GM18498 (cell line): Measurements from ENCODE around the gene DBN1.
A peak's percentile ranks its signal among the peaks of the same experiment; 100 is the strongest.
"Not testable (repeated sequence)": the region's sequence is repeated elsewhere in the genome, so short reads cannot be mapped to it uniquely, and the experiment has no call there.

Experiments
- ATAC-seq: cut with Tn5 transposase; IDR thresholded peaks from one replicate; pipeline ENCODE4 v1.9.1; 2021; ENCODE audit warnings: mild to moderate bottlenecking, moderate library complexity; ENCODE audit not compliant: unreplicated experiment

Gene DBN1

DNA sequence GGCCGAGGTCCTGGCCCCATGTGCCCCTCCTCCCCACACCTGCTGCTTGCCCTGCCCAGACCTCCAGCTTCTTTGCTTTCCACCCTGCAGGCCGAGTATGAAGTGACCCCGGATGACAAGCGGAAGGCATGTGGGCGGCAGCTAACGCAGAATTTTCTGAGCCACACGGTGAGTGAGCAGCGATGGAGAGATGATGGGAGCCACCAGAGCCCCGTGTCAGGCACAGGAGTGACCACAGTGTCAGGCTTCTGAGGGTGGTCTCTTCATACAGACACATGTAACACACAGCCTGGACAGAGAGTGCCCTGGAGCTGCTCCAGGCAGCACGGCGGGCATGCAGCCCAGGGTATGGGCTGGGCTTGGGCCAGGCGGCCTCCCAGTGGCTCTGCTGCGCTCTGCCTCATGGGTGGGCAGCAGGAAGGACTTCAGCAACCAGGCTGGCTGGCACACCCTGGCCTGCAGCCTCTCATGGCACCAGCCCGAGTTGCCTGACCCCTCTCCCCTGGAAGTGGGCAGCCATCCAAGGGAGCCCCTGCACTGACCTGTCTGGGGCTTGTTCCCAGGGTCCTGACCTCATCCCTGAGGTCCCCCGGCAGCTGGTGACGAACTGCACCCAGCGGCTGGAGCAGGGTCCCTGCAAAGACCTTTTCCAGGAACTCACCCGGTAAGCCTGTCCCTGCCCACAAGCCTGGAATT lies 41.1 kb downstream of the DBN1 start:
- ATAC-seq, result no peak

DNA sequence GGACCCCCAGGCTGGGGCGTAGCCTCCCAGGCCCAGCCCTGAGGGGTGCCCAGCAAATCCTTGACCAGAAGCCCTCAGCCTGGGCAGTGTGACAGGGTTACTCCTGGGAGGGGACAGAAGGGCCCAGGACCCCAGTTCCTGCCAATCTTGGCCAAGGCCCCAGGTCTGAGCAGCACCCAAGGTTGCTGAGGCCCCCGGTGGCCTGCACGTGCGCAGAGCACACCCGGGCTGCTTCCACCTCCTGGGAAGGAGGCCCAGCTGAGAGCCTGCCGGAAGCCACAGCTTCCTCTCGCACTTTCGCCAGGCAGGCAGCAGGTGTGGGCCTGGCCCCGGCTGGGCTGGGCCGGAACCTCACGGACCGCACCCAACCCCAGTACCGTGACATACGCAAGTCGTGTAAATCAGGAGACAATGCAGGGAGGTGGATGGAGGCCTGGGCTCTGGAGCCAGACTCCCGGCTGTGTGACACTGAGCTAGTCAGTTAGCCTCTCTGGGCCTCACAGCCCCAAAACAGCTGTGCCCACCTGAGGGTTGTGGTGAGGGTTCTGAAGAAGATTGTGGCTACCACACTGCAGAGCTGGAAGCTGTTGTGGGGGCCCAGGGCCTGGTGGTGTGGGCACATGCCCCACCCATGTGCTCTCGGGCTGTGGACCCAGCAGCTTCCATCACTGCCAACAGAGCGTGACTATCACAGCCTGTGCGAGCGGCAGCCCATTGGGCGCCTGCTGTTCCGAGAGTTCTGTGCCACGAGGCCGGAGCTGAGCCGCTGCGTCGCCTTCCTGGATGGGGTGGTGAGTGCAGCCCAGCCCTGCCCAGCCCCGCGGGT lies 41.9 kb downstream of the DBN1 start:
- peak; percentile 47 for ATAC-seq

- ATAC-seq, result no peak
These were observed 42.5 kb downstream of the DBN1 start for GRCh38 chr5:177430972-177431316.

DNA sequence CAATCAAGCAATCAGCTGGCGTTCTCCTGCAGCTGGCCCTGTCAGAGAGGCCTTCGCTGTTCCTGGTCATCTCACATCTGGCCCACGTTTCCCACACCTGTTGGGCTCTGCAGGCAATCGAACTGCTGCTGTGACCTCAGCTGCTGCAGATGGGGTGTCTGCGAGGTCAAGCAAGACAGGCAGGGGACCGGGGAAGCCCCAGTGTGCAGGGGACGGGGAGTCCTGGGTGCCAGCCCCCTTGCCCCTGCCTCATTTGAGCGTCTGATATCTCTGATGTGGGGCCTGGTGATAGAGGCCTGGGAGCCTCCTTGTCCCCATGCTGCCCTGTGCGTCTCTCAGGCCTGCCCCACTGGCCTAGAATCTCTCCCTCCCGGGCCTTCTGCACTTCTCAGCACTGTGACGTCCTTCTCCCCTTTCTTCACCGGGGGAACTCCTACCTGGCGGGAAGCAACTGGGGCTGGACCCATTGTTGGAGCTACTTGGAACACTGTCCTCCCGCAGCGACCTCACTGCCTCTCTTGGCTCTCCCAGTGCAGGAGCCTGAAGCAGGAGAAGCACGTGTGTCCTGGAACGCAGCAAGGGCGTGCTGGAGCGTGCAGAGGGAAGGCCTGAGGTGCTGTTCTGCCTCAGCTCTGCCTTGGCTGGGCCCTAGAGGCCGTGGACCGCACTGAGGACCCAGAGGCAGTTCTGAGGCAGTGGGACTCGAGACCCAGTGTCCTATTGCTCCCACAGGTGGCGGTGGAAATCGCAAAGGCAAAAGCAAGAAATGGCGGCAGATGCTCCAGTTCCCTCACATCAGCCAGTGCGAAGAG lies 43.1 kb downstream of the DBN1 start:
- ATAC-seq, result no peak

DNA sequence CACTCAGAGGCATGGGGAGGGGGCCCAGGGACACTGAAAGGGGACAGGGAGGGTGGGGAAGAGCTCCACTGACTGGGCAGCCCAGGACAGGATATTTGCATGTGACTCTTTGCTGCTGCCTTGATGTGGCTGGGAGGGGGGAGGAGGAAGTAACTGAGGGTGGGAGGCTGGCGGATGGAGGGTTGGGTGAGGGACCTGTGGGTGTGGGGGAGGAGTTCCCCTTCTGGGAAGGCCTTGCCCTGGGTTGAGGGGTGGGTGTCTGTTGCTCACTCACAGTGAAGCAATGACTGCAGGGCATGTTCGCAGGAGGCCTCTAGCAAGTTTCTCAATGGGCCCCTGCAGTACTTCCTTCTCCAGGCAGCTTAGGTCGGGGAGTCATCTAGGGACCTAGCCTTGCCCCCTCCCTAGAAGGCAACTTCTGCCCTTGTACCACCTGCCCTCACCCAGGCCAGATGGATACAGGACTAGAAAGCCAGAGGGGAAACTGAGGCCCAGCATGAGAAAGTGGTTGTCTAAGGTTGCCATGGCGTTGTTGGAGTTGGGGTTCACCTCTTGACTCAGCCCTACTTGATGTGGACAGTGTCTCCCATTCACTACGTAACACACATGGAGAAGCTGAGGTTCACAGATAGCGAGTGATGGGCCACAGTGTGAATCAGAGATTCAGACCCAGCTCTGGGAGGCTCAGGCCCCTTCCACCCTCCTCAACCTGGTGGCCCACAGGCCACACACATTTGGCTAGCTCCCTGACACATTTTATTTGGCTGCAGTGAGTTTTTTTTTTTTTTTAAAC lies 44.0 kb downstream of the DBN1 start:
- no peak for ATAC-seq

DNA sequence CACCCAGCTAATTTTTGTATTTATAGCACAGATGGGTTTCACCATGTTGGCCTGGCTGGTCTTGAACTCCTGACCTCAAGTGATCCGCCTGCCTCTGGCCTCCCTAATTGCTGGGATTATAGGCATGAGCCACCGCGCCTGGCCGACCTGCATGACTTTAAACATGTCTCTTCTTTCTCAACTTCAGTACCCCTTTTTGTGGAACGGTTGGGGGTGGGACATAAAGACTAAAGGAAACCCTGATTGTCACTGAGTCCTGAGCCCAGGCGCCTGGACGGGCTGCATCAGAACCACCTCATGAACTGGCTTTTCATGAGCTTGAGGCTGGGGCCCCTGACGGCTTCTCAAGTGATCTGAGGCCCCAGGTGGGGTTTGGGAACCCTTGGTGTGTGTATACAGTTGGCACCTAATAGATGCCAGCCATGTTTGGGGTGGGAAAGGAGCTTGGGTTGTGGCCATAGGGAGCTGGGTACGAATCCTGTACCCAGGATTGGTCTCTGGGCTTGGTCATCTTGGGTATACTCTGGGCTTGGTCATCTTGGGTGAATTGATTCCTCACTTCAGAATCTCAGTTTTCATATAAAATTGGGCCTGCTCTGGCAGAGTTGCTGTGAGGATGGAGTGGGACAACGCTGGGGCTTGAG lies 44.7 kb downstream of the DBN1 start:
- no peak for ATAC-seq

DNA sequence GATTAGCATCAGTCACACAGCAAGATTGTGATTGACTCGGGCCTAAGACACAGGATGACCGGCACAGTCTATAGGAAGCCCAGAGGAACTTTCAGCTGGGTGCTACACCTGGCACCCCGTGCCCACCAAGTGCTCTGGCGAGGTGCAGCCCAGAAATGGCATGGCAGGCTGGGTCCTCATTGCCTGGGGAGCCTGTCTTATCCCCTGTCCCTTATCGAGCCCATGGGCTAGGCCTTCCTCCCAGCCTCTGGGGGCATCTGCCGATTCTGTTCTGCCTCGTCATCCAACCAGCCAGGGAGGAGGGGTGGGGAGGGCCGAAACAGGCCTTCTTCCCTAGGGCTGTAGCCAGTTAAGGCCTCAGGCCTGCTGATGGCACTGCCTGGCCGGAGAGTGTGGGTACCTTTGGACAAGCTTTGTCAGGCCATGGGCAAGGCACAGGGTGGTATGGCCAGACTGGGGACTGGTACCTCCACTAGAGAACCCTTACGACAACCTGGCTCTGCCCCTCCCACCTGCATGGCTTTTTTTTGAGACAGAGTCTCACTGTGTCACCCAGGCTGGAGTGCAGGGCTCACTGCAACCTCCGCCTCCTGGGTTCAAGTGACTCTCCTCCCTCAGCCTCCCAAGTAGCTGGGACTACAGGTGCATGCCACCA lies 45.4 kb downstream of the DBN1 start:
- ATAC-seq, result no peak

- ATAC-seq, result no peak
These were observed 46.1 kb downstream of the DBN1 start for GRCh38 chr5:177427211-177427822.

- peak; percentile 62 for ATAC-seq
These were observed 46.7 kb downstream of the DBN1 start, which contains the start of gene GRK6 for GRCh38 chr5:177426566-177427210. Gene GRK6, plus strand, starts transcription at chr5:177426676. Its CDS starts 170 bp downstream, at chr5:177426846.

DNA sequence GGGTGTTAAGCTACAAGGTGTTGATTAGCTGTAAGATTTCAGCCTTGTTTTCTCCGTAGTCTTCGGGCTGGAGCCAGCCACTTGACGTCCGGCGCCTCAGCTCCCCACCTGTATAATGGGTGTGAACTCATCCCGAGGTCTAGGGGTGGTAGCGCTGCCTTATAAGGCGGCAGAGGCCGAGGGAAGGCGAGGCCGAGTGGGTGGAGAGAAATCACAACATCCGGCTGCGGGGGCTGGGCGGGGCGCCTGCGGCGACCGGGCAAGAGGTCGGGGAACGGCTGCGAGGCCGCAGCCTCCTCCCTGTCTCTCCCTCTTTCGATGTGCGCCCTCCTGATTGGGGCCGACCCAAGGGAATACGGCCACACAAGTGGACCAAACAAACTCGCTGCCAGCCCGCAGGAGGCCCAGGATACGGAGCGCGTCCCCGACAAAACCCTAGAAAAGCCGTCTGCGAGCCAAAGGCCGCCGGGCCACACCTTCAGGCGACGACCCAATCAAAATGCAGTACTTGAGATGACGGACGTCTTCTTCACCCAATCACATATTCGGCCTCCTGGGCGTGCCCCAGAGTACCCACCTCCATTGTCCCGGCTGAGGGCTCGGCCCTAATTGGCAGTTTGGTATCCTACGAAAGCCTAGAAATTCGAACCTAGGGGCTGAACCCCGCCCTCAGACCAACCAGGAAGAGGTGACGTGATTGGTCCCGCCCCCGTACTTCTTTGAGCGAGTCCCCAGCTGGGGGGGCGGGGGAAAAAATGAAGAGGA lies 47.5 kb downstream of the DBN1 start:
- ATAC-seq, result peak; percentile 78

DNA sequence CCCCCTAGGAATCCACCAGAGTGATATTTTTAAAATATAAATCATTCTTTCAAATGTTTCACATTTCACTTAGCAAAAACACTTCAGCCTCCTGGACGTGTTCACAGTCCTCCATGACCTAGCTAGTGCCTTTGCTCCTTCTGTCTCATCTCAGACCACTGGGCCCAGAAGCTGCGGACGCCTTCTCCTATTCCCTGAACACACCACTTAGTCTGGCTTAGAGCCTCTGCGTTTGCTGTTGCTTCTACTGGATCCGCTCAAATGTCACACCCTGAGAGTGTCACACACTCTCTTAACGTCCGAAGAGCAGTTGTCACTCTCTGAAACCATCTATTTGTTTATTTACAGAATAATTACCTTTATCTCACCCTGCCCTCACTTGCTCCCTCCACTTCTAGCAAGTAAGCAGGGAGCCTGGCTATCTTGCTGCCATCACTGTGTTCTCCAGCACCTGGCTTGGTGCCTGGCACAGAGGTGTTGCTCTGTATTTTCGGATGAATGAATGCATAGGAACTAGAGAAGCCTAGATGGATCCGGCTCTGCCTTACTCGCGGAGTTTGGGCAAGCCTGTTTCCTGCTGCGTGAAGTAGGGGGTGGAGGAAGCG lies 48.1 kb downstream of the DBN1 start:
- ATAC-seq, result no peak

DNA sequence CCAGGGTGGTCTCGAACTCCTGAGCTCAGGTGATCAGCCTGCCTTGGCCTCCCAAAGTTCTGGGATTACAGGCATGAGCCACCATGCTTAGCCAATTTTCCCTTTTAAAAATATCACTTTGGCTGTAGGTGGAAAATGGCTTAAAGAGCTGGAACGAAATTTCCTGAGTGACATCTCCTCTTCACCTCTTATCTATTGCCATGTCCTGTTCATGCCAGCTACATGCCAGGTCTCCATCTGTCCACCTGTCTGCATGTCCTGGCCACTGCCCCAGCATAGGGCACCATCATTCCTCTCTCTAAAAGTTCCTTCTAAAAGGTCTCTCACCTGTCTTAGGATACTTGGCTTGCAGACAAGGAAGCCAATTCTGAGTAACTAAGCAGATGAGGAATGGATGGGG lies 49.8 kb downstream of the DBN1 start:
- no peak for ATAC-seq

- ATAC-seq, result no peak
These were observed 52.2 kb downstream of the DBN1 start for GRCh38 chr5:177421062-177421798.

GRCh38 chr5:177420472-177420871 lies 53.0 kb downstream of the DBN1 start:
- ATAC-seq, result not testable (repeated sequence)

DNA sequence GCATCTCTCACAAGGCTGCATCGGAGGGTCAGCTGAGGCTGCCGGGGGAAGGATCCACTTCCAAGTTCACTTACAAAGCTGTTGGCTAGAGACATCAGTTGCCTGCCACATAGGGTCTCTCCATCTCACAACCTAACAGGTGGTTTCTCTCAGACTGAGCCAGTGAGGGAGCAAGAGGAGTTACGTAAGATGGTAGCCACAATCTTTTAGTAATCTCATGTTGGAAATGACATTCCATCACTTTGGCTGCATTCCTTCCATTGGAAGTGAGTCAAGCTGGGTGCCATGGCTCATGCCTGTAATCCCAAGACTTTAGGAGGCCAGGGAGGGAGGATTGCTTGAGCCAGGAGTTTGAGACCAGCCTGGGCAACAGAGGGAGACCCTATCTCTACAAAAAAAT lies 54.4 kb downstream of the DBN1 start:
- no peak for ATAC-seq

- ATAC-seq, result not testable (repeated sequence)
These were observed 56.4 kb downstream of the DBN1 start for GRCh38 chr5:177417081-177417480.

DNA sequence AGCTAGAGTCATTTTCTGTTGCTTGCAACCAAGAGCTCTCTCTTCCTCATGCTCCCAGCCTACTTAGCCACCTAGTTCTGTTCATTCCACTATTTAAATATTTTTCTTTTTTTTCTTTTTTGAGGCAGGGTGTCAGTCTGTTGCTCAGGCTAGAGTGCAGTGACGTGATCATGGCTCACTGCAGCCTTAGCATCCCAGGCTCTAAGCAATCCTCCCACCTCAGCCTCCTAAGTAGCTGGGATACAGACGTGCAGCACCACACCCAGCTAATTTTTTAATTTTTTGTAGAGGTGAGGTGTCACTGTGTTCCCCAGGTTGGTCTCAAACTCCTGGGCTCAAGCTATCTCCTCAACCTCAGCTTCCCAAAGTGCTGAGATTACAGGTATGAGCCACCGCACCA lies 59.0 kb downstream of the DBN1 start:
- no peak for ATAC-seq
